Fibroblast of the aortic adventitia (primary cell): ENCODE measurements around the gene DMRTC2. TPM values are rescaled to one million over a fixed set of nuclear protein-coding genes. Genes with fewer than 3 reads are reported as not detected.

Source experiments
- DNase-seq: peaks from one replicate; pipeline ENCODE4 v3.0.0-alpha.2; 2010; ENCODE audit warnings: low read depth
- H3K4me3 ChIP-seq: 2 replicates; pipeline ENCODE4 v1.5.1; 2011; ENCODE audit warnings: low read depth, mild to moderate bottlenecking, control low read depth, low read length, moderate library complexity
- total RNA-seq: library from RNA; depleted of rRNA; stranded (reverse); fragments of >200 nt; gene quantifications from 2 replicates; pipeline ENCODE4 v1.2.3, GENCODE V29; 2012; ENCODE audit warnings: low replicate concordance
- TF ChIP-seq, protein P1 (sequence below): IDR thresholded peaks from 2 replicates; pipeline ENCODE4 v1.5.1; 2011; ENCODE audit warnings: mild to moderate bottlenecking, low read length, control low read depth, inconsistent platforms; ENCODE audit not compliant: insufficient read depth

The DMRTC2 gene
- total RNA-seq, 1 donor: not detected

GRCh38 chr19:41886761-41887710 is 42.2 kb downstream of the DMRTC2 start:
- H3K4me3 ChIP-seq: no peak overlapping the region
- DNase-seq: no peak
- TF ChIP-seq, protein P1, sequence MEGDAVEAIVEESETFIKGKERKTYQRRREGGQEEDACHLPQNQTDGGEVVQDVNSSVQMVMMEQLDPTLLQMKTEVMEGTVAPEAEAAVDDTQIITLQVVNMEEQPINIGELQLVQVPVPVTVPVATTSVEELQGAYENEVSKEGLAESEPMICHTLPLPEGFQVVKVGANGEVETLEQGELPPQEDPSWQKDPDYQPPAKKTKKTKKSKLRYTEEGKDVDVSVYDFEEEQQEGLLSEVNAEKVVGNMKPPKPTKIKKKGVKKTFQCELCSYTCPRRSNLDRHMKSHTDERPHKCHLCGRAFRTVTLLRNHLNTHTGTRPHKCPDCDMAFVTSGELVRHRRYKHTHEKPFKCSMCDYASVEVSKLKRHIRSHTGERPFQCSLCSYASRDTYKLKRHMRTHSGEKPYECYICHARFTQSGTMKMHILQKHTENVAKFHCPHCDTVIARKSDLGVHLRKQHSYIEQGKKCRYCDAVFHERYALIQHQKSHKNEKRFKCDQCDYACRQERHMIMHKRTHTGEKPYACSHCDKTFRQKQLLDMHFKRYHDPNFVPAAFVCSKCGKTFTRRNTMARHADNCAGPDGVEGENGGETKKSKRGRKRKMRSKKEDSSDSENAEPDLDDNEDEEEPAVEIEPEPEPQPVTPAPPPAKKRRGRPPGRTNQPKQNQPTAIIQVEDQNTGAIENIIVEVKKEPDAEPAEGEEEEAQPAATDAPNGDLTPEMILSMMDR: no peak

DNA sequence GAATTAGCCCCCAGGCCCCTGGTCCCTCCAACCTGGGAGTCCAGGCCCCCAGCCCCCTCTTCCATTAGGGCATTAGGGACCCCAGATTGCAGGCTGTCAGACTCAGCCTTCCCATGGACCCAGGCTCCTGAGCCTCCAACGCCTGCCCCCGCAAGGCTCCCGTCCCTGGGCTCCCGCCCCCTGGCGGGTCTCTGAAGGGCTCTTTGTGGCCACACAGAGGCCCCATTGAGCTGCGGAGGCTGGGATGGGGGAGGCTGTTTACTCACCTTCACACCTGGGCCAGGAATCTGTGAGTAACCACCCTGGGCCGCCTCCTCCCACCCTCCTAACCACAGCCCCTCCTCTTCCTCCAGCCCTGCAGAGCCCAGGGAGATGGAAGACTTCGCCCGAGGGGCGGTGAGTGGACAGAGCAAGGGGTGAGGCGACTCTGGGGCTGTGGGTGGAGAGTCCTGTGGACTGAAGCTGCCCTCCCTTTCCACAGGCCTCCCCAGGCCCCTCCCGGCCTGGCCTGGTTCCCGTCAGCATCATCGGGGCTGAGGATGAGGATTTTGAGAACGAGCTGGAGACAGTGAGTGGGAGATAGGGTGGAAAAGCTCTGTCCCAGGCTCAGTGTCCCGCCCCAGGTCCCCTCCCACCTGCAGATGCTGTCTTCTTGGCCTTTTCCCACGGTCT is 43.0 kb downstream of the DMRTC2 start:
- DNase-seq: no peak

DNA sequence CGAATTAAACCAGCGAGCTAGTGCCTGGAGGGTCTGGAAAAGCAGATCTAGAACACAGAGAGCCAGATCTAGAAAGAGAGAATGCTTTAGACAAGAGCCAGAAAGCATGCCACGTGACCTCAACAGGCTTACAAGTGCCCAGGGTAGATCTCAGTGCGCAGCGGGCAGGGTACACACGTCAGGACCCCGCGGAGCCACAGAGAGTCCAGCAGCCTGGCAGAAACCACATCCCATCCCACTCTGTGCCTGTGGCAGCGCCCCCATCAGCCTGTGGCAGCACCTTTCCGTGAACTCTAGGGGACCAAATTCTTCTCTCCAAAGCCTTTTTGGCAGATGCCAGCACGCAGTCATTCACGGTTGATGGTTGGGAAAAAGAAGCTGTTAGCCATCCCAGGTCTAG is 44.1 kb downstream of the DMRTC2 start:
- TF ChIP-seq, protein P1: no peak

More for the DNA sequence above, 43.0 kb downstream of the DMRTC2 start:
- TF ChIP-seq, protein P1: no peak
- no peak overlapping the region for H3K4me3 ChIP-seq

DNA sequence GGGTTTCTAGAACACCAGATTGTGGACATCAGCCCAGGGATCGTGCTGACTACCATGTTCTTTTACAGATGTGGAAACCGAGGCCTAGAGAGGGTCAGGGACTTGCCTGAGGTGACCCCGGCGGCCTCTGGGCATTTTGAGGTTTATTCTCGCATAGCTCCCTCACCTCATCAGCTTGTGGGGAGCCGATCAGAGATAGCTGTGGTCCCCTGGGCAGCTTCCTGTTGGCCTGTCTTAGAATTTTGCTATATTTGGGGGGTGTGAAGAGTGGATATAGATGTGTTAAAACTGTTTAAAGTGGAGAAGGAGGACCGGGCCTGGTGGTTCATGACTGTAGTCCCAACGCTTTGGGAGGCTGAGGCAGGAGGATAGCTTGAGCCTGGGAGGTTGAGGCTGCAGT is 45.1 kb downstream of the DMRTC2 start:
- H3K4me3 ChIP-seq: no peak overlapping the region
- TF ChIP-seq, protein P1: no peak
- DNase-seq: no peak

More for the DNA sequence above, 44.1 kb downstream of the DMRTC2 start:
- DNase-seq: no peak
- H3K4me3 ChIP-seq: no peak overlapping the region

DNA sequence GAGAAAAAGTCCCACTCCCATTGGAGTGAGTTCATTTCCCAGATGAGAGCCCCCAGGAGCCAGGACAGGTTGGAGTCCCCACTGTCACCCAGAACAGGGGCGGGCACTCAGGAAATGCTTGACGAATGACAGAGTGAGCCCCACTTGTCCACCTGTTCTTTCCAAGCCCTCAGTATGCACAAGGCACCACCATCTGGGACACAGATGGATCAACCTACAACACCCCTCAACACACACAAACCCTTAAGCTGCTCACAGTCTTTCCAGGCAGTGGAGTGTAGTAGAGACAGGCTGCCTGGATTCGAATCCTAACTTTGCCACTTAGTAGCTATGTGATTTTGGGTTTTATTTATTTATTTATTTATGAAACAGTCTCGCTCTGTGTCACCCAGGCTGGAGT is 46.1 kb downstream of the DMRTC2 start:
- TF ChIP-seq, protein P1: no peak
- DNase-seq: no peak
- H3K4me3 ChIP-seq: no peak overlapping the region

GRCh38 chr19:41892173-41892902 is 47.5 kb downstream of the DMRTC2 start:
- TF ChIP-seq, protein P1: no peak
- no peak for DNase-seq
- H3K4me3 ChIP-seq: no peak overlapping the region
